ENCODE data around the gene CCDC14.

GRCh38 chr3:123952844-123953520, 8.0 kb downstream of the CCDC14 start:
- TF ChIP-seq EZH2 (IDR thresholded peaks at IDR 0.05), result no peak
- TF ChIP-seq POLR2AphosphoS5 (IDR thresholded peaks at IDR 0.05; ENCODE audit: borderline replicate concordance, low read depth, low read length), result no peak
- TF ChIP-seq FOXP2 (optimal IDR thresholded peaks at IDR 0.05; ENCODE audit: control extremely low read depth, extremely low read length, insufficient read depth), result no peak
